A673 (cell line): ENCODE measurements around the gene COL4A1.

Experiments used
- CTCF ChIP-seq: fragments of 300-800, 200-600 bp; sonication (generic); conservative IDR thresholded peaks from 2 replicates; pipeline ENCODE4 v1.5.1; 2017; ENCODE audit warnings: low read depth, mild to moderate bottlenecking, antibody characterized with exemption, low read length, moderate library complexity, mixed read lengths
- EZH2 ChIP-seq: fragments of 200-600 bp; sonication (generic); IDR thresholded peaks from 2 replicates; pipeline ENCODE4 v1.6.1; 2017; ENCODE audit warnings: borderline replicate concordance, low read depth, mild to moderate bottlenecking, mixed read lengths, antibody characterized with exemption, low read length; ENCODE audit not compliant: poor library complexity, severe bottlenecking

- TF ChIP-seq CTCF (no peak), EZH2 (no peak)
These were observed 56.6 kb downstream of the COL4A1 start for GRCh38 chr13:110250258-110250891.
